Measurements from ENCODE around the gene GTPBP8. TPM values are rescaled to one million over a fixed set of nuclear protein-coding genes. Genes with fewer than 3 reads are reported as not detected.

Gene GTPBP8
- total RNA-seq, 1 donor from 2014 or later: 32.9 TPM

DNA sequence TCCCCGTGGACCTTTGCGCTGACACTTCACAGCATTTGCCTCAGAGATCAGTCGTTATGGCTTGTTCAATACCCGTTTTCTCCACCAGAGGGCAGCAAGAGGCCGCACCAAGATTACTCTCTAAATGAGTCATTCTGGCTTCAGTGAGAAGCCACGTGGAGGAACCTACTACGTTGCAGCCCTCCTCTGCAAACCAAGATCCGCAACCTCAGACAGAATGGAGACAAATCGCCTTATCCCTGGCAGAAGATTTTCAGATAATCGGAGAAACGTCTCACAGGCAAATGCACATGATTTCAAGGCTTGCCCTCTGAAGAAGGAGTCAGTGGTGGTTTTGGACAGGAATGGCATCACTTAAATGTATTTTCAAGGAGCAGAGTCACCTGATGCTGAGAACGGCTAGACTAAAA, 60.5 kb downstream of the GTPBP8 start:
- no peak overlapping the region for H2AFZ ChIP-seq (replicated peaks)

More for the DNA sequence above, 60.5 kb downstream of the GTPBP8 start:
- TF ChIP-seq, protein P1, sequence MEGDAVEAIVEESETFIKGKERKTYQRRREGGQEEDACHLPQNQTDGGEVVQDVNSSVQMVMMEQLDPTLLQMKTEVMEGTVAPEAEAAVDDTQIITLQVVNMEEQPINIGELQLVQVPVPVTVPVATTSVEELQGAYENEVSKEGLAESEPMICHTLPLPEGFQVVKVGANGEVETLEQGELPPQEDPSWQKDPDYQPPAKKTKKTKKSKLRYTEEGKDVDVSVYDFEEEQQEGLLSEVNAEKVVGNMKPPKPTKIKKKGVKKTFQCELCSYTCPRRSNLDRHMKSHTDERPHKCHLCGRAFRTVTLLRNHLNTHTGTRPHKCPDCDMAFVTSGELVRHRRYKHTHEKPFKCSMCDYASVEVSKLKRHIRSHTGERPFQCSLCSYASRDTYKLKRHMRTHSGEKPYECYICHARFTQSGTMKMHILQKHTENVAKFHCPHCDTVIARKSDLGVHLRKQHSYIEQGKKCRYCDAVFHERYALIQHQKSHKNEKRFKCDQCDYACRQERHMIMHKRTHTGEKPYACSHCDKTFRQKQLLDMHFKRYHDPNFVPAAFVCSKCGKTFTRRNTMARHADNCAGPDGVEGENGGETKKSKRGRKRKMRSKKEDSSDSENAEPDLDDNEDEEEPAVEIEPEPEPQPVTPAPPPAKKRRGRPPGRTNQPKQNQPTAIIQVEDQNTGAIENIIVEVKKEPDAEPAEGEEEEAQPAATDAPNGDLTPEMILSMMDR (IDR thresholded peaks at IDR 0.05): peak; percentile 89
- TF ChIP-seq EZH2 (IDR thresholded peaks at IDR 0.05) (no peak), EZH2phosphoT487 (IDR thresholded peaks at IDR 0.05) (no peak)
- no peak overlapping the region for H3K4me3 Mint-ChIP-seq
- Histone ChIP-seq H3F3A (ENCODE audit: low read depth) (no peaks in the 10 kb centered on the region), H3K9me3 (ENCODE audit: low read depth) (no peaks in the 10 kb centered on the region), H3K4me2 (no peak overlapping the region), H3K4me1 (peaks cover 28% of the 10 kb centered on the region), H3K27ac (no peak overlapping the region), H3K36me3 (no peaks in the 10 kb centered on the region), H3K9ac (no peak overlapping the region), H3K79me2 (ENCODE audit: low read depth) (no peaks in the 10 kb centered on the region), H4K20me1 (ENCODE audit: low read depth) (no peaks in the 10 kb centered on the region), H3K4me3 (no peak overlapping the region), H3K27me3 (no peaks in the 10 kb centered on the region)
- peaks cover 9% of the 10 kb centered on the region for H3K9me3 Mint-ChIP-seq
- H3K27ac Mint-ChIP-seq: no peak overlapping the region
- H3K4me1 Mint-ChIP-seq: peaks cover 24% of the 10 kb centered on the region
- H3K36me3 Mint-ChIP-seq: peaks cover 3% of the 10 kb centered on the region
- H3K27me3 Mint-ChIP-seq (ENCODE audit: insufficient read depth, low read depth): peaks cover 4% of the 10 kb centered on the region
- peak; percentile 92 for DNase-seq (ENCODE audit: low spot score)

Other genes with a start within 250 kb of the GTPBP8 start
- gene CD200R1L, start 144.1 kb upstream of the GTPBP8 start, total RNA-seq (ENCODE audit: low replicate concordance): not detected in 2 replicates
- gene CD200R1, start 15.9 kb upstream of the GTPBP8 start, total RNA-seq (ENCODE audit: low replicate concordance): not detected in 2 replicates
- gene BOC, start 220.6 kb downstream of the GTPBP8 start, total RNA-seq (ENCODE audit: low replicate concordance): 35.2 and 57.3 TPM in 2 replicates